GM12892 (cell line): ENCODE data around the gene DOCK2.

Source experiments
- POLR2A ChIP-seq: IDR thresholded peaks from 2 replicates; pipeline ENCODE4 v1.6.1; 2011; ENCODE audit warnings: low read depth, low read length, control low read depth
- POLR2AphosphoS5 ChIP-seq: IDR thresholded peaks from 2 replicates; pipeline ENCODE4 v1.6.1; 2011; ENCODE audit warnings: low read depth, low read length, control low read depth
- TAF1 ChIP-seq: IDR thresholded peaks from 2 replicates; pipeline ENCODE4 v1.6.1; 2011; ENCODE audit warnings: low read depth, mild to moderate bottlenecking, control low read depth, low read length, borderline replicate concordance

DNA sequence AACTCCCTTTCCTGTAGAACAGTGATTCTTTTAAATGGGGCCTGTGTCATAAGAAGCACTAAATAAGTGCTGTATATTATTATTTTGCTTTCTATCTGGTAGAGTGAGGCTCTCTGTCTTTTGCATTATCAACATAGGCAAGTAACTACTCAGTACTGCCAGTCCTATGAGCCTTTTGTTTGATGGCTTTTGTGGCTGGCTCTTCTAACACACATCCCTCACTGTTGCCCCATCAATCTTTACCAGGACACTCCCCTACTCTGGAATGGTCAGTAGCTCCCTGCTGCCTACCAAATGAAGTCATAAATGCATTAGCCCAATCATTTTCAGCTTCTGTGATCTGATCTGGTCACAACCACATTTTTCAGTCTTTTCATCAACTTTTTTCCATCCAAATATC, 205.6 kb downstream of the DOCK2 start:
- TF ChIP-seq POLR2A (no peak), POLR2AphosphoS5 (no peak), TAF1 (no peak)
